ENCODE results near the gene WWOX. TPM values are rescaled to one million over a fixed set of nuclear protein-coding genes. Genes with fewer than 3 reads are reported as not detected.

Gene WWOX
- total RNA-seq, 1 experiment from 2014 or later: 15.6 TPM

GRCh38 chr16:78177987-78178386, 78.5 kb downstream of the WWOX start:
- Mint-ChIP-seq H3K4me3 (no peak overlapping the region), H3K4me1 (no peaks in the 10 kb centered on the region; a peak in 1 of 4 replicates), H3K27ac (no peak overlapping the region), H3K27me3 (ENCODE audit: low read depth) (no peaks in the 10 kb centered on the region; the same call in 1 of the 2 replicates), H3K9me3 (no peaks in the 10 kb centered on the region), H3K36me3 (ENCODE audit: insufficient read depth in 1 of 3, low read depth in 3 of 3) (no peaks in the 10 kb centered on the region)
- Histone ChIP-seq H2BK15ac (ENCODE audit: low read depth, low read length) (no peak overlapping the region), H3T11ph (ENCODE audit: low read length) (no peak overlapping the region), H4K91ac (ENCODE audit: insufficient read length, low read depth, low read length) (no peak overlapping the region), H3K4ac (ENCODE audit: low read depth, low read length) (no peak overlapping the region), H2BK5ac (ENCODE audit: insufficient read length, low read length) (no peak overlapping the region), H4K20me1 (ENCODE audit: control insufficient read depth, insufficient read depth, insufficient read length) (no peaks in the 10 kb centered on the region), H3K23me2 (ENCODE audit: insufficient read length, low read depth, low read length, poor library complexity, severe bottlenecking) (no peaks in the 10 kb centered on the region), H3K56ac (ENCODE audit: insufficient read length, low read depth, low read length) (no peak overlapping the region), H3K23ac (ENCODE audit: insufficient read length, low read depth, low read length) (no peak overlapping the region), H3K9ac (ENCODE audit: extremely low read depth, insufficient read length, low read length) (no peak overlapping the region), H3K9me3 (ENCODE audit: control insufficient read depth, low read depth, low read length) (no peaks in the 10 kb centered on the region), H3K4me1 (ENCODE audit: insufficient read depth, low read length) (no peaks in the 10 kb centered on the region; the same call in 1 of the 2 replicates), H3K79me1 (ENCODE audit: insufficient read depth, low read depth, low read length, poor library complexity, severe bottlenecking) (no peaks in the 10 kb centered on the region), H3K4me2 (ENCODE audit: insufficient read depth, insufficient read length, low read length) (no peak overlapping the region), H3K14ac (ENCODE audit: insufficient read depth, low read length) (no peak overlapping the region), H4K8ac (replicated peaks; ENCODE audit: insufficient read length, low read depth, low read length) (no peak overlapping the region), H3K79me2 (ENCODE audit: insufficient read depth, low read length) (no peaks in the 10 kb centered on the region), H2BK120ac (ENCODE audit: low read depth, low read length, poor library complexity, severe bottlenecking) (no peak overlapping the region), H2BK12ac (ENCODE audit: insufficient read length, low read depth, low read length) (no peak overlapping the region), H2BK20ac (ENCODE audit: low read depth, low read length, poor library complexity, severe bottlenecking) (no peak overlapping the region), H3K27ac (ENCODE audit: insufficient read length, low read depth, low read length) (no peak overlapping the region), H3K27me3 (ENCODE audit: insufficient read depth, low read length) (no peaks in the 10 kb centered on the region), H4K5ac (ENCODE audit: insufficient read length, low read depth, low read length) (no peak overlapping the region), H2AK5ac (ENCODE audit: insufficient read length, low read length) (no peak overlapping the region), H2AFZ (ENCODE audit: low read length) (no peak overlapping the region), H3K18ac (ENCODE audit: insufficient read length, low read depth, low read length) (no peak overlapping the region)
- DNase-seq: no peak
- TF ChIP-seq CTCF (conservative IDR thresholded peaks at IDR 0.05): no peak
- no CpG with 5 or more reads among the region's 3 CpGs for WGBS (ENCODE audit: extremely low coverage, insufficient read length, low lambda C conversion rate)
